Coronary artery (tissue), 2 donors: Measurements from ENCODE around the gene ANKRD40CL.
"Not testable (repeated sequence)": the region's sequence is repeated elsewhere in the genome, so short reads cannot be mapped to it uniquely, and the experiment has no call there.

Experiments
- DNase-seq: peaks from one replicate; pipeline ENCODE4 v3.0.0-alpha.2; 2017; ENCODE audit warnings: low spot score
- H3K27ac ChIP-seq, 2 donors: fragments of 200-600 bp; sonication (generic); one replicate each; pipeline ENCODE4 v1.5.1; 2016 to 2019
- H3K4me3 ChIP-seq: fragments of 200-600 bp; sonication (generic); 2 replicates; pipeline ENCODE4 v1.5.1; 2016; ENCODE audit warnings: mild to moderate bottlenecking, moderate library complexity
- TF ChIP-seq, protein P1 (sequence below): fragments of 200-600 bp; sonication (generic); IDR thresholded peaks from one replicate; pipeline ENCODE4 v1.5.1; 2019; ENCODE audit warnings: antibody characterized with exemption

ANKRD40CL gene

DNA sequence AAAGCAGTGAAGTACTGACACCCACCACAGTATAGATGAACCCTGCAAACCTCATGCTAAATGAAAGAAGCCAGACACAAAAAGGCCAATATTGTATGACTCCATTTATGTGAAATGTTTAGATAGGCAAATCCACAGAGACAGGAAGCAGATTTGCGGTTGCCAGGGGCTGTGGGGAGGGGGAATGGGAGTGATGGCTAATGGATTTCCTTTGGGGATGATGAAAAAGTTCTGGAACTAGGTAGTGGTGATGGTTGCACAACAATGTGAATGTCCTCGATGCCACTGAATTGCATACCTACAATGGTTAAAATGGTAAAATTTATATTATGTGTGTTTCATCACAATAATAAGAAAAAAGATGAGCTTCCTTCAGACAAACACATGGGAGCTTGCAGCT lies 39.7 kb upstream of the ANKRD40CL start:
- TF ChIP-seq, protein P1, sequence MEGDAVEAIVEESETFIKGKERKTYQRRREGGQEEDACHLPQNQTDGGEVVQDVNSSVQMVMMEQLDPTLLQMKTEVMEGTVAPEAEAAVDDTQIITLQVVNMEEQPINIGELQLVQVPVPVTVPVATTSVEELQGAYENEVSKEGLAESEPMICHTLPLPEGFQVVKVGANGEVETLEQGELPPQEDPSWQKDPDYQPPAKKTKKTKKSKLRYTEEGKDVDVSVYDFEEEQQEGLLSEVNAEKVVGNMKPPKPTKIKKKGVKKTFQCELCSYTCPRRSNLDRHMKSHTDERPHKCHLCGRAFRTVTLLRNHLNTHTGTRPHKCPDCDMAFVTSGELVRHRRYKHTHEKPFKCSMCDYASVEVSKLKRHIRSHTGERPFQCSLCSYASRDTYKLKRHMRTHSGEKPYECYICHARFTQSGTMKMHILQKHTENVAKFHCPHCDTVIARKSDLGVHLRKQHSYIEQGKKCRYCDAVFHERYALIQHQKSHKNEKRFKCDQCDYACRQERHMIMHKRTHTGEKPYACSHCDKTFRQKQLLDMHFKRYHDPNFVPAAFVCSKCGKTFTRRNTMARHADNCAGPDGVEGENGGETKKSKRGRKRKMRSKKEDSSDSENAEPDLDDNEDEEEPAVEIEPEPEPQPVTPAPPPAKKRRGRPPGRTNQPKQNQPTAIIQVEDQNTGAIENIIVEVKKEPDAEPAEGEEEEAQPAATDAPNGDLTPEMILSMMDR = no peak
- no peak for DNase-seq
- Histone ChIP-seq H3K4me3 (no peak overlapping the region), H3K27ac (no peak overlapping the region)

DNA sequence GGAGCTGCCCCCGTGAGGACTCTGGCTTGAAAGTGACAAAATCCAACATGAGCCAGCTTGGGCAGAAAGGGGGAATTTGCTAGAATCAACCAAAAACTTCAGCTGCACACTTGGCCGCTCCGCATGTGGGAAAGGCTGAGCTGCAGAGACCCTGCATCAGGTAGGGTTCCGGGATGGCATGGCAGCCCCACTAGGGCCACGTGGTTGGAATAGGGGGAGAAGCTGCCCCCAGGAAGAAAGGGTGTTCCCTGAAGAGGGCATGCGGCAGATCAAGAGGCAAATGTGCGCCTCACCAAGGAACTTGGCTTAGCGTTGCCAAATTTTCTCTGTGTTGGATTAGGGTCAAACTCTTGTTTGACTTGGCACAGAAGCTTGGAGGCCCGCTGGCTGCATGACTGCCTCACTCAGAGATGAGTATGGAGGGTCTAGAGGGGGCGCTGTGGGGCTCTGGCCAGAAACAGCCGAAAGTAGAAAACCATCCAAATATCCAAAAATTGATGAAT lies 38.9 kb upstream of the ANKRD40CL start:
- TF ChIP-seq, protein P1 = no peak
- Histone ChIP-seq H3K4me3 (no peak overlapping the region), H3K27ac (no peak overlapping the region)
- no peak for DNase-seq

DNA sequence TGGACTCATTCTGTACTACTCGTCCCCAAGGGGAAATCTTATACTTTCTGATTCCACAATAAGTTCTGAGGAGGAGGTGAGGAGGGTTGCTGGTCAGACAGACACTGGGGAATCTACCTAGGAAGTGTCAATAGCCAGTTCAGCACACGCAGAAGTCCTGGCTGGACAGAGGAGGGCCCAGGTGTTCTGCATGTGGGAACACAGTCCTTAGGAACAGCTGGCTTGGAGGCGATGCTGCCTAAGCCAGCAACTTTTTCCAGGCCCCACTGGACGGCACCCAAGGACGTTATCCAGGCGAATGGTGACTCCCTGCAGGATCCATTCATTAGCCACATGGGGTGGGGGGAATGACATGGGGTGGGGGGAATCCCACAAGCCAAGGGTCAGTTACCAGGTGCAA lies 38.2 kb upstream of the ANKRD40CL start:
- TF ChIP-seq, protein P1 = no peak
- H3K4me3 ChIP-seq = no peak overlapping the region
- no peak overlapping the region for H3K27ac ChIP-seq
- no peak for DNase-seq

DNA sequence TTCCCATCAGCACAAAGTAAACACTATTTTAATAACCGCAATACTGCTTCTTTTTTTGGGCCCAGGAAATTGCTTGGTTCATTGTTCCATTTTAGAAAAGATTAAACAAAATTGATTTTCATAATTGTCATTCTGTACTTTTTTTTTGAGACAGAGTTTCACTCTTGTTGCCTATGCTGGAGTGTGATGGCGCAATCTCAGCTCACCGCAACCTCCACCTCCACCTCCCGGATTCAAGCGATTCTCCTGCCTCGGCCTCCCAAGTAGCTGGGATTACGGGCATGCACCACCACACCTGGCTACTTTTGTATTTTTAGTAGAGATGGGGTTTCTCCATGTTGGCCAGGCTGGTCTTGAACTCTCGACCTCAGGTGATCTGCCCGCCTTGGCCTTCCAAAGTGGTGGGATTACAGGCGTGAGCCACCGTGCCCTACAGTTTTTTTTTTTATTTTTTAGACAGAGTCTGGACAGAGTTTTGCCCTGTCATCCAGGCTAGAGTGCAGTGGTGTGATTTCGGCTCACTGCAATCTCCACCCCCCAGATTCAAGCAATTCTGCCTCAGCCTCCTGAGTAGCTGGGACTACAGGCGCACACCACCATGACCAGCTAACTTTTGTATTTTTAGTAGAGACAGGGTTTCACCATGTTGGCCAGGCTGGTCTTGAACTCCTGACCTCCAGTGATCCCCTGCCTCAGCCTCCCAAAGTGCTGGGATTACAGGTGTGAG lies 37.6 kb upstream of the ANKRD40CL start:
- not testable (repeated sequence) for DNase-seq, H3K27ac ChIP-seq, H3K4me3 ChIP-seq

DNA sequence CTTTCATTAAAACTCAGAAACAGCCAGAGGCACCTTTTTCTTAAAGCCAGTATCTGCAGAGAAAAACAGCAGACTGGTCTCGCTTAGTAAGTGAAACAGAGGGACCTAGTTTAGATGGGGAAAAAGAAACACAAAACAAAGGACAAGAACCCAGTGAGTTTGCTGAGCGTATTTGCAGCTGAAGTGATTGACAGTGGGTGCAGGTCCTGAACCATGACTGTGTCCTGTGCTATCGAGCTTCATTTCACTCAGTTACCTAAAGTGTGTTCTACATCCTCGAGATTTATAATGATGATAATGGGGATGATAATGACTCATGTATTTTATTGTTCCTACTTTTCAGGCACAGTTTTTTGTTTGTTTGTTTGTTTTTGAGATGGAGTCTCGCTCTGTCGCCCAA lies 36.4 kb upstream of the ANKRD40CL start:
- TF ChIP-seq, protein P1 = no peak
- no peak overlapping the region for H3K27ac ChIP-seq
- no peak for DNase-seq
- no peak overlapping the region for H3K4me3 ChIP-seq

DNA sequence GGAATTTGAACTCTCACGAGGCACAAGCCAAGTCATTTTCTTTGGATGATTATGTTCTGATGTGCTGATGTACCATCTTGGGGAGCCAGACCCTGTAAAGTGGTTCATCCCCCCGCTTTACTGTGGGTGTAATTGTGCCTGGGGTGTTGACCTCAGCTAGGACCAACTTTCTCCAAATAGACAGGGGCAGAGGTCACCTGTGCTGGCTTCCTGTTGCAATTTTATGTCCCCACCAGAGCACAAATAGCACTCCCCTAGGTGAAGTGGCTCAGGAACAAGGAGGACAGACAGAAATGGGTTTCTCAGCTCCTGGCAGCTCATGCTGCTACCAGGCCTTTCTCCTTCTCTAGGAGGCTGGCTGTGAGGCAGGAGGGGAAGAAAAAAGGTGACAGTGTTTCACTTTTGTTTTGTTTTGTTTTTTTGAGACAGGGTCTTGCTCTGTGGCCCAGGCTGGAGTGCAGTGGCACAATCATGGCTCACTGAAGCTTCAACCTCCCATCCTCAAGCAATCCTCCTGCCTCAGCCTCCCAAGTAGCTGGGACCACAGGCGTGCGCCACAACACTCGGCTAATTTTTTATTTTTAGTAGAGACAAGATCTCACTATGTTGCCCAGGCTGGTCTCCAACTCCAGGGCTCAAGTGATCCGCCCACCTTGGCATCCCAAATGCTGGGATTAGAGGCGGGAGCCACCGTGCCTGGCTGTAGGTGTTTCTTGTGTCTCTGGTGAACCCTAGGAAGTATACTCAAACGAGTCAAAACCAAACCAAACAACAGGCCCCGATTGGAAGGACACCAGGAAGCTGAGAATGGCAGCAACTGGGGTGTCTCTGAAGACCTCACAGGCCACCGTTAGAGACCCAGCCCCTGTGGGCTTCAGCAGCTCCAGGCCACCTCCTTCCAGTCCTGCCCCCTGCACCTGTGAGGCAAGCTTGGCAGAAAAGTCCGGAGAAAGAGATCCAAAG lies 35.6 kb upstream of the ANKRD40CL start:
- no peak overlapping the region for H3K27ac ChIP-seq
- no peak for DNase-seq
- TF ChIP-seq, protein P1 = no peak
- H3K4me3 ChIP-seq = no peak overlapping the region

DNA sequence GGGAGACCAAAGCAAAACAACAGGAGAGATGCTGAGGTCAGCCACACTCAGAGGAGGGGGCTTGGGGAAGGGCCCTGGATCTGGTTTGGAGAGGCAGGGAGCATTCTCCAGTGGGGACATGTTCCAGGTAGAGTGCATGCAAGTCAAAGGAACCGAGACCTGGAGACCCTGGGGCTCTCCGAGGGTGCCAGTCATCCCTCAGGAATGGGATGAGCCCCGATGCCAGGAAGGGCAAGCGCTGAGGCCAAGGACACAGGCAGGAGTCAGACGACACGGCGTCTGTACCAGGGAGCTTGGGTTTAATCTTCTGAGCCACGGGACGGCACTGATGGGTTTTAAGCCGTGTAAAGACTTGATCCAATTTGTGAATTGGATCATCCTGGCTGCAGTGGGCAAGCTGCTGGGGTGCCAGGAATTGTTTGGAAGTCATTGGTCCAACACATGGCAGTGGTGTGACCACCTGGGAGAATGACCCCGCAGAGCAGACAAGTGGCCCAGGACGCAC lies 32.9 kb upstream of the ANKRD40CL start:
- H3K4me3 ChIP-seq = no peak overlapping the region
- H3K27ac ChIP-seq = no peak overlapping the region
- TF ChIP-seq, protein P1 = no peak
- DNase-seq = no peak
